ENCODE measurements around the gene ASCC1.

The ASCC1 gene

GRCh38 chr10:72063703-72064391 lies 152.2 kb downstream of the ASCC1 start:
- H3K27me3 ChIP-seq: no peaks in the 10 kb centered on the region
- TF ChIP-seq CTCF (IDR thresholded peaks at IDR 0.05): no peak
- H3K4me3 ChIP-seq (ENCODE audit: low read depth in 1 of 2, low read length in 1 of 2): no peak overlapping the region
- H3K4me1 ChIP-seq (ENCODE audit: control insufficient read depth in 1 of 2, insufficient read depth in 1 of 2, low read depth in 1 of 2, low read length in 1 of 2): no peaks in the 10 kb centered on the region
- no peaks in the 10 kb centered on the region for H3K36me3 ChIP-seq
- no peaks in the 10 kb centered on the region for H3K9me3 ChIP-seq
- no peak overlapping the region for H3K27ac ChIP-seq

- no peaks in the 10 kb centered on the region for H3K9me3 ChIP-seq
- no peaks in the 10 kb centered on the region for H3K4me1 ChIP-seq (ENCODE audit: control insufficient read depth in 1 of 2, insufficient read depth in 1 of 2, low read depth in 1 of 2, low read length in 1 of 2)
- no peak overlapping the region for H3K4me3 ChIP-seq (ENCODE audit: low read depth in 1 of 2, low read length in 1 of 2)
- no peak overlapping the region for H3K27ac ChIP-seq
- TF ChIP-seq CTCF (IDR thresholded peaks at IDR 0.05): no peak
- no peaks in the 10 kb centered on the region for H3K27me3 ChIP-seq
- H3K36me3 ChIP-seq: no peaks in the 10 kb centered on the region
Observed at GRCh38 chr10:72062832-72063702, 153.0 kb downstream of the ASCC1 start.

- no peak for TF ChIP-seq CTCF (IDR thresholded peaks at IDR 0.05)
- H3K9me3 ChIP-seq: no peaks in the 10 kb centered on the region
- no peaks in the 10 kb centered on the region for H3K36me3 ChIP-seq
Observed at GRCh38 chr10:72062382-72062781, 153.7 kb downstream of the ASCC1 start.

GRCh38 chr10:72061930-72062329 lies 154.1 kb downstream of the ASCC1 start:
- H3K27ac ChIP-seq: no peak overlapping the region
- H3K9me3 ChIP-seq: no peaks in the 10 kb centered on the region
- no peak for TF ChIP-seq CTCF (IDR thresholded peaks at IDR 0.05)
- H3K4me3 ChIP-seq (ENCODE audit: low read depth in 1 of 2, low read length in 1 of 2): no peak overlapping the region
- no peaks in the 10 kb centered on the region for H3K27me3 ChIP-seq
- H3K36me3 ChIP-seq: no peaks in the 10 kb centered on the region
- no peaks in the 10 kb centered on the region for H3K4me1 ChIP-seq (ENCODE audit: control insufficient read depth in 1 of 2, insufficient read depth in 1 of 2, low read depth in 1 of 2, low read length in 1 of 2)

More at GRCh38 chr10:72062382-72062781, 153.7 kb downstream of the ASCC1 start:
- Histone ChIP-seq H3K27me3 (no peaks in the 10 kb centered on the region), H3K4me3 (ENCODE audit: low read depth in 1 of 2, low read length in 1 of 2) (no peak overlapping the region), H3K27ac (no peak overlapping the region), H3K4me1 (ENCODE audit: control insufficient read depth in 1 of 2, insufficient read depth in 1 of 2, low read depth in 1 of 2, low read length in 1 of 2) (no peaks in the 10 kb centered on the region)

- Histone ChIP-seq H3K4me1 (ENCODE audit: control insufficient read depth in 1 of 2, insufficient read depth in 1 of 2, low read depth in 1 of 2, low read length in 1 of 2) (no peaks in the 10 kb centered on the region), H3K9me3 (no peaks in the 10 kb centered on the region), H3K27me3 (no peaks in the 10 kb centered on the region), H3K27ac (no peak overlapping the region), H3K4me3 (ENCODE audit: low read depth in 1 of 2, low read length in 1 of 2) (no peak overlapping the region), H3K36me3 (no peaks in the 10 kb centered on the region)
- no peak for TF ChIP-seq CTCF (IDR thresholded peaks at IDR 0.05)
Observed at GRCh38 chr10:72061491-72061890, 154.6 kb downstream of the ASCC1 start.

All from neutrophil (primary cell).